HG02610 (cell line): Measurements from ENCODE around the gene MCUR1.
"Not testable (repeated sequence)": the region's sequence is repeated elsewhere in the genome, so short reads cannot be mapped to it uniquely, and the experiment has no call there.

Experiments used
- ATAC-seq: cut with Tn5 transposase; IDR thresholded peaks from one replicate; pipeline ENCODE4 v1.9.1; 2021; ENCODE audit warnings: mild to moderate bottlenecking, moderate library complexity; ENCODE audit not compliant: unreplicated experiment

Gene MCUR1

DNA sequence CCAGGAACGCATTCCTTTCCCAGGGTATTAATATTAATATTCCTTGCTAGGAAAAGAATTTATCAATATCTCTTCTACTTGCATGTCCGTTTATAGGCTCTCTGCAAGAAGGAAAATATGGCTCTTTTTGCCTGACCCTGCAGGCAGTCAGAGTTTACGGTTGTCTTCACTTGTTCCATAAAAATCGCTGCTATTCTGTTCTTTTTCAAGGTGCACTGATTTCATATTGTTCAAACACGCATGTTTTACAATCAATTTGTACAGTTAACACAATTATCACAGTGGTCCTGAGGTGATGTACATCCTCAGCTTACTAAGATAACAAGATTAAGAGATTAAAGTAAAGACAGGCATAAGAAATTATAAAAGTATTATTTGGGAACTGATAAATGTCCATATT is 15.1 kb upstream of the MCUR1 start:
- not testable (repeated sequence) for ATAC-seq

DNA sequence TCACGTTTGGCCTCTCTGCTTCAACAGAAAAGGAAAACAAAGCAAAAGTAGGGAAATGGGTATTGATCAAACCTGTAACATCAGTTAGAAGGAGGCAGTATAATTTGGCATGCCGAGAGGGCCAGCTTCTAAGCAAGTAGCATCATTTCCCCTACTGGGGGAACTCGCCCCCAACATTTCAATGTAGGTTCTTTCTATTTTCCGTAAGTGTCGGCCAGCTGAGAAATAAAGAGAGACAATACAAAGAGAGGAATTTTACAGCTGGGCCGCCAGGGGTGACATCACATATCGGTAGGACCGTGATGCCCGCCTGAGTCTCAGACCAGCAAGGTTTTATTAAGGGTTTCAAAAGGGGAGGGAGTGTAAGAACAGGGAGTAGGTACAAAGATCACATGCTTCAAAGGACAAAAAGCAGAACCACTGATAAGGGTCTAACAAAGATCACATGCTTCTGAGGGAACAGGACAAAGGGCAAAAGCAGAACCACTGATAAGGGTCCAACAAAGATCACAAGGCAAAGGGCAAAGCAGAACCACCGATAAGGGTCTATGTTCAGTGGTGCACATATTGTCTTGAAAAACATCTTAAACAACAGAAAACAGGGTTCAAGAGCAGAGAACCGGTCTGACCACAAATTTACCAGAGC is 14.4 kb upstream of the MCUR1 start:
- not testable (repeated sequence) for ATAC-seq

GRCh38 chr6:13827032-13827431 is 12.7 kb upstream of the MCUR1 start:
- ATAC-seq: no peak

GRCh38 chr6:13825871-13826270 is 11.5 kb upstream of the MCUR1 start:
- no peak for ATAC-seq

DNA sequence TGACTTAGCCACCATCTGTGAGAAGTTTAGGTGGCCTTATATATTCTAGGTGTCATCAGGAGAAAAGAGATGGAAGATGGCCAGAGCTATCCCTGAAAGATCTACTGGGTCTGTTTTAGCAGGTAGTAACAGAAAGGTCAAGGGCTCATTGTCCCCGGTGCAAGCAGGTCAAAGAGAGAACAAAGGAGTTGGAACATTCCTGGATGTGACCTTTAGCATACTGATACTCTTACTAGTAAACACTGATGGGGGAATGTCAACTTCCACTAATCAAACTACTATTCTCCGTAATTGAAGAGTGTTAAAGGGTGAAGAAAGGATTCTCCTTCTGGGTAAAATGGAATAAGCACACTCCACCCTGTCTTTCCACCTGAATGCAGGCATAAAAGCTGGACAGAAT is 4.0 kb upstream of the MCUR1 start:
- ATAC-seq: no peak

DNA sequence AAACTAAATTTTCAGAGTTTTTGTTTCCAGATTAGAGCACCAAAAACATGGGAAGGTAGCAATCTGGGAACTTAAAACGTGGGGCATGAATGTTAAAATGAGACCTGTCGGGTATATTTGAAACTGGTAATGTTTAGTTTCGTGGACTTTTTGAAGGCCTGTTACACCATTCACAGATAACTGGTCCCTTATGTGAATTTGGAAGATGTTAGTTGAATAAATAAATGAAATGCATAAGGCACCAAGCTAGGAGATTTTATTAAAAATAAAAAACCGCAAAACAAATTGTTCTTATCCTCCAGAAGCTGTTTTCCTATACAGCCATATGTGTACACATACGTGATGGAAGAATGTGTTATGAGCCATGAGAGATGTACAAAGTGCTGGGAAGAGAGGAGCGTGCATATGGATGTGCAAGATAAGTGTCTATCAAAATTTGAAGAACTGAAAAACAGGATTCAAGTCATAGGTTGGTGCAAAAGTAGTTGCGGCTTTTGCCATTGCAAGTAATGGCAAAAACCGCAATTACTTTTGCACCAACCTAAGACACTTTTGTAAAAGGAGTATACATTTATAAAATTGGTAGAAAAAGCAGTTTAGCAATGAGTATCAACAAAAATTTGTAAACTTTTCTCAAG is 700 bp upstream of the MCUR1 start:
- no peak for ATAC-seq

DNA sequence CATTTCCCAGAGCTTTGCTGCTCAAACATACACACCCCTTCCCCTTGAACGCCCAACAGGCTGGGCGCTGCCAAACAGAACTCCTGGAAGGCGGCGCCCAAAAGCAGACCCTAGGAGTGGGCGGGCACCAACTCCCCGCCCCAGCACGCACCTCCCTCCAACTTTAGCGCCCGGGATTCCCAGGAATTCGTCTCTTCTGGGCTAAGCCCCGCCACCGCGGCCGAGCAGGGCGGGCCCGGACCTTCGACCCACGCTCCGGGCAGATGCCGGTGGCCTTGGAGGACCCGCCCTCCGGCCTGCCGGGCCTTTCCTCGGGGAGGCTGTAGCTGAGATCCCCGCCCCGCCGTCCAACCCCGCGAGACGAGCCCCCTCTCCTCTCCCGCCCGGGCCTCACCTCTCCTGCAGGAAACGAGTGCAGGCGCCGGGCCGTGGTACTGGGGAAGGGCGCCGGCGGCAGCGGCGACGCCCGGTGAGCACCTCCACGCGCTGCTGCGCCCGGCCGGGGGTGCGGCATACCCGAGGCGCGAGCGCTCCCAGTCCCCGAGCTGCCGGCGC is 659 bp downstream of the MCUR1 start:
- ATAC-seq: peak; percentile 34

DNA sequence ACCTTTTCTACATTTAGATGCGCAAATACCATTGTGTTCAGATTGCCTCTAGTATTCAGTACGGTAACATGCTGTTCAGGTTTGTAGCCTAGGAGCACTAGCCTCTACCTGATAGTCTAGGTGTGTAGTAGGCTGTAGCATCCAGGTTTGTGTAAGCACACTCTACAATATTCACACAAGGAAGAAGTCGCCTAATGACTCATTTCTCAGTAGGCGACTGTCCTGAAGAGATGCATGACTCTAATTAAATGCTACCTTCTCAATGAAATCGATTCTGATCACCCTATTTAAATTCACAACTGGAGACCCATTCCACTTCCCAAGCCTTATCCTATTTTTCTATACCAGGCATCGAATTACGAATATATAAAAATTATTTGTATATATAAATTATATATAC is 1.3 kb downstream of the MCUR1 start:
- ATAC-seq: no peak

DNA sequence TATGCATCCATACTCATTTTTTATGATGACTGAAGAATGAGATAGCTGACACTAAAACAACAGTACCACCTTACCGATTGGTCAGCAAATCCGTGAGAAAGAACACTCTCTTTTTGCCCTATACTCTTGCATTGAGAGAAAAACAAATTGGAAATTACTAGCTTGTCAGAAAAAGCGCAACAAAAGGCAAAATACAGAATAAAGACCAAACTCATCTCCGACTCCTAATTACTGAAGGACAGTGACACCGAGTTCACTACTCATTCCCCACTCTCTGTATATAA is 2.1 kb downstream of the MCUR1 start:
- ATAC-seq: no peak

- no peak for ATAC-seq
Observed at GRCh38 chr6:13811627-13812358, 2.6 kb downstream of the MCUR1 start.

- ATAC-seq: no peak
Observed at GRCh38 chr6:13810688-13811446, 3.5 kb downstream of the MCUR1 start.

DNA sequence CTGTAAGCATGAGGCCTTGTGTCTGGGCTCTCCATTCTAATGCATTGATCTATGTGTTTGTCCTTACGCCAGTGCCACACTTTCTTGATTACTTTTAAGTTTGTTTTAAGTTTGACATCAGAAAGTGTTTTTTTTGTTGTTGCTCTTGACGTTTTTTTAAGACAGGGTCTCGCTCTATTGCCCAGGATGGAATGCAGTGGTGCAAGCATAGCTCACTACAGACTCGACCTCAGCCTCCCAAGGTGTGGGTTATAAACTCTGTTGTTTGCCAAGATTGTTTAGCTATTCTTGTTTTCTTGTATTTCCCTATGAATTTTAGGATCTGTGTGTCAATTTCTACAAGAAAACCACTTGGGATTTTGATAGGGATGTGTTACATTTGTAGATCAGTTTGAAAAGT is 5.6 kb downstream of the MCUR1 start:
- ATAC-seq: no peak

DNA sequence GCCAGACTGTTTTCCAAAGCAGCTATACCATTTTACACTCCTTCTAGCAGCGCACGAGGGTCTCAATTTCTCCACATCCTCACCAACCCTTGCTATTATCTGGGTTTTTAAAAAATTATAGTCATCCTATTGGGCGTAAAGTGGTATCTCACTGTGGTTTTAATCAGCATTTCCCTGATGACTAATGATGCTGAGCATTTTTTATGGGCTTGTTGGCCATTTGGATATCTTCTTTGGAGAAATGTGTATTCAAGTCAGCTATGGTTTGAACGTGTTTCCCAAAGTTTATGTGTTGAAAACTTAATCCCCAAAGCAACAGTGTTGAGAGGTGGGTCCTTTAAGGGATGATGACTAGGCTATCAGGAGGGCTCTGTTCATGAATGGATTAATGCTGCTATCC is 6.7 kb downstream of the MCUR1 start:
- no peak for ATAC-seq

DNA sequence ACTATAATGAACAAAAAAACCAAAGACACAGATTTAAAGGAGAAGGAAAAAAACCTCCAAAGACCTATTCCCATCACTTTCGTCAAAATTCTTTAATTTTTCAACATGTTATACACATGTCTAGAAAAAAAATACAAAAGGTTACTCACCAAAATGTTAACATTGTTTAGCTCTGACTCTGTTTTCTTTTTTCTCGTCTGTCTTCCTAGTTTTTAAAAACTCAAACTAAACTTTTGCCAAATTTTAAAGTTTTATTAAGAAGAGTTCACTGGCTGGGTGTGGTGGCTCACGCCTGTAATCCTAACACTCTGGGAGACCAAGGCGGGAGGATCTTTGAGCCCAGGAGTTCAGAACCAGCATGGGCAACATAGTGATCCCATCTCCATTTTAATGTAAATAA is 10.8 kb downstream of the MCUR1 start:
- ATAC-seq: no peak

DNA sequence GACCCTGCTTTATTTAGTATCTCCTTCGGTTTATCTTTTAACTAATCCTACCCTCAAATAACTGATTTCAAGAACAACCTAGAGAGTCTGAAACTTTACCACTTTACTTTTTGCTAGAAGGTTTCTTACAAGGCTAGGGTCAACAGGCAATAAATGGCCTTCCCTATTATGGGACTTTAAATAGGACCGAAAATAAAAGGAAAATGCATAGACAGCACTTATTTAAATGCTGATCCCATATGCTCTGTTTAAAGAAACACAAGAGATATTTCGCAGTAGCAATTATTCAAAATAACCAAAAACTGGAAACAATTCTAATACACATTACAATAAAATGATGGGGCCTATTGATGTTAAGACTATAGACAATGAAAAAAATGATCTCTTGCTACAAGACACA is 13.7 kb downstream of the MCUR1 start:
- no peak for ATAC-seq

GRCh38 chr6:13796781-13797180 is 17.6 kb downstream of the MCUR1 start:
- ATAC-seq: no peak

GRCh38 chr6:13795041-13795750 is 19.2 kb downstream of the MCUR1 start:
- ATAC-seq: peak; percentile 92

GRCh38 chr6:13794184-13794583 is 20.2 kb downstream of the MCUR1 start:
- peak; percentile 58 for ATAC-seq

GRCh38 chr6:13789746-13790145 is 24.6 kb downstream of the MCUR1 start:
- no peak for ATAC-seq

DNA sequence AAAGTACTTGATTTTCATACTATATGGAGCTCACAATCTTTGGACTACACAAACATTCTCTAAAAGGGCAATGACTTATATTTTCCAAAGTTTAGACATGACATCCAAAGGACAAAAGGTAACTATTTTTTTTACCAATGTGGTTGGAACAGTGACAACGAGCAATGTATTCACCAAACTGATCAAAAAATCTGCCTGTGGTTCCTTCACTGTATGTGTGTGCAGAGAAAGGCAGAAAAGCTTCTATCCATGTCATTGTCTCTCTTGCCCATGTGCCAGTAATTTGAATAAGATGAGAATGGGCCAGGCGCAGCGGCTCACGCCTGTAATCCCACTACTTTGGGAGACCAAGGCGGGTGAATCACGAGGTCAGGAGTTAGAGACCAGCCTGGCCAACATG is 25.5 kb downstream of the MCUR1 start:
- no peak for ATAC-seq

- ATAC-seq: no peak
Observed at GRCh38 chr6:13787137-13787536, 27.2 kb downstream of the MCUR1 start.
